Thyroid gland (tissue), 4 donors: ENCODE results near the gene FRMD4A. TPM values are rescaled to one million over a fixed set of nuclear protein-coding genes. Genes with fewer than 3 reads are reported as not detected.

ENCODE experiments used
- DNase-seq, 2 donors: peaks; one replicate each; pipeline ENCODE4 v3.0.0-alpha.2; 2019
- H3K27ac ChIP-seq, 3 donors: fragments of 200-600 bp; sonication (generic); 1 replicate in 2 of 3; 2 replicates in 1 of 3; pipeline ENCODE4 v1.5.1; 2016 to 2019; ENCODE audit warnings: mild to moderate bottlenecking in 1 of 3, moderate library complexity in 1 of 3
- H3K27me3 ChIP-seq: fragments of 200-600 bp; sonication (generic); one replicate; pipeline ENCODE4 v1.5.1; 2019
- H3K36me3 ChIP-seq, 2 donors: fragments of 200-600 bp; sonication (generic); one replicate each; pipeline ENCODE4 v1.5.1; 2016 to 2019
- H3K4me1 ChIP-seq, 2 donors: fragments of 200-600 bp; sonication (generic); one replicate each; pipeline ENCODE4 v1.5.1; 2017 to 2019
- H3K4me3 ChIP-seq, 3 donors: fragments of 200-600 bp; sonication (generic); replicated peaks in 1 of 3; 1 replicate in 2 of 3; 2 replicates in 1 of 3; pipeline ENCODE4 v1.5.1; 2016; ENCODE audit warnings: mild to moderate bottlenecking in 1 of 3
- H3K9me3 ChIP-seq: fragments of 200-600 bp; sonication (generic); one replicate; pipeline ENCODE4 v1.5.1; 2017
- POLR2A ChIP-seq, 2 donors: fragments of 450-650 bp; IDR thresholded peaks; one replicate each; pipeline ENCODE4 v1.6.1; 2017; ENCODE audit warnings: antibody characterized with exemption in 2 of 2, mild to moderate bottlenecking in 2 of 2, moderate library complexity in 1 of 2
- WGBS, 2 donors: methylation state at CpG; one replicate each; pipeline ENCODE4 v1.1.5; 2017; 5-methylcytosine and 5-hydroxymethylcytosine counted together
- intact Hi-C: fragments of 100-400 bp; cut with DNase I; formaldehyde crosslinking; loops from one replicate; pipeline ENCODE4 v1.15.1; 2023
- total RNA-seq, 4 donors: library from RNA; depleted of rRNA; stranded (reverse); fragments of >200 nt; gene quantifications; one replicate each; pipeline ENCODE4 v1.2.3, GENCODE V29; 2016
- TF ChIP-seq, protein P1 (sequence below), 6 experiments: fragments of 200-600 bp in 3 of 6; fragments of 450-650 bp in 3 of 6; sonication (generic) in 3 of 6; IDR thresholded peaks; one replicate each; pipeline ENCODE4 v1.5.1; 2016 to 2019; ENCODE audit warnings: antibody characterized with exemption in 6 of 6, mild to moderate bottlenecking in 2 of 6, inconsistent platforms in 1 of 6, moderate library complexity in 1 of 6

Gene FRMD4A
- total RNA-seq, 4 donors from 2014 or later = 10.6 to 18.6 (median 16.3) TPM

- H3K4me3 ChIP-seq = no peak overlapping the region
- H3K9me3 ChIP-seq = no peaks in the 10 kb centered on the region
- no peaks in the 10 kb centered on the region for H3K4me1 ChIP-seq
- WGBS, 2 donors = 95 to 97% methylated on average over 4 of the region's 4 CpGs
- no peak overlapping the region for H3K27ac ChIP-seq
- TF ChIP-seq, protein P1, sequence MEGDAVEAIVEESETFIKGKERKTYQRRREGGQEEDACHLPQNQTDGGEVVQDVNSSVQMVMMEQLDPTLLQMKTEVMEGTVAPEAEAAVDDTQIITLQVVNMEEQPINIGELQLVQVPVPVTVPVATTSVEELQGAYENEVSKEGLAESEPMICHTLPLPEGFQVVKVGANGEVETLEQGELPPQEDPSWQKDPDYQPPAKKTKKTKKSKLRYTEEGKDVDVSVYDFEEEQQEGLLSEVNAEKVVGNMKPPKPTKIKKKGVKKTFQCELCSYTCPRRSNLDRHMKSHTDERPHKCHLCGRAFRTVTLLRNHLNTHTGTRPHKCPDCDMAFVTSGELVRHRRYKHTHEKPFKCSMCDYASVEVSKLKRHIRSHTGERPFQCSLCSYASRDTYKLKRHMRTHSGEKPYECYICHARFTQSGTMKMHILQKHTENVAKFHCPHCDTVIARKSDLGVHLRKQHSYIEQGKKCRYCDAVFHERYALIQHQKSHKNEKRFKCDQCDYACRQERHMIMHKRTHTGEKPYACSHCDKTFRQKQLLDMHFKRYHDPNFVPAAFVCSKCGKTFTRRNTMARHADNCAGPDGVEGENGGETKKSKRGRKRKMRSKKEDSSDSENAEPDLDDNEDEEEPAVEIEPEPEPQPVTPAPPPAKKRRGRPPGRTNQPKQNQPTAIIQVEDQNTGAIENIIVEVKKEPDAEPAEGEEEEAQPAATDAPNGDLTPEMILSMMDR (IDR thresholded peaks at IDR 0.05) = no peak
- no peak for TF ChIP-seq POLR2A (IDR thresholded peaks at IDR 0.05)
- H3K27me3 ChIP-seq = no peaks in the 10 kb centered on the region
- intact Hi-C loops = loop anchor here (10.0 kb wide), 1 partner anchor 440 kb away; no protein-coding TSS in a partner anchor
- no peak for DNase-seq
- H3K36me3 ChIP-seq = peaks cover 14 to 21% of the 10 kb centered on the region in 2 donors
Measured at GRCh38 chr10:13654846-13655245, 675.9 kb downstream of the FRMD4A start.

DNA sequence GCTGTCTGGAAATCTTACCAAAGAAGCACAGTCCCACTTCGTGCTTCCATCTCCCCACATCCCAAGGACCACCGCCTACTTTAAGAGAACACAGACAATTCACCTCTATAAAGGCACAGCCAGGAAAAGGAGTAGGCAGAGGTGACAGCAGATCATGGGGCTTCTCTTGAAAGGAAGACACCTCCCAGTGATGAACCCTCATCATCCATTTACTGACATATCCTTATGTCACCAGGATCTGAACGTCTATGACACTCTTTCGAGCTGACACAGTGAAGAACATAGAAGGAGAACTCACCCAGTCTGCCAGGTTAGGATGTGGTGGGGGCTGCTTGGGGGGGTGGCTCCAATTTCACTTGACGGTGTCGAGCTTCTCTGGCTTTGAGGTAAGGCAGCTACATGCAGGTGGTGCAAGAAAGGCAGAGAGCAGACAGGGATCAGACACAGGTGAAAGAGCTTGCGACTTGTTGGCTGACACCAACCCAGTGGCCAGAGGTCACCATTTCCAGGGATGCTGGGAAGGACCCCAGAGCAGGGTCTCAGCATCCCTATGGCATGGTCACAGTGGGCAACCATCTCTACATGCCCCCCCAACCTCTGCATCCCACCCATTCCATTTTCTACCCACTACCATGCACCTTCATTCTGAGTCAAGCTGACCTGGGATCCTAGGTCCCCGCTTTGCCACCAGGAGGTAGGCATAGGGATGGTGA, 676.5 kb downstream of the FRMD4A start:
- no peaks in the 10 kb centered on the region for H3K4me1 ChIP-seq
- WGBS, 2 donors = 93 to 94% methylated on average over 8 of the region's 8 CpGs
- H3K36me3 ChIP-seq = peaks cover 14 to 27% of the 10 kb centered on the region in 2 donors
- no peak for TF ChIP-seq POLR2A (IDR thresholded peaks at IDR 0.05)
- TF ChIP-seq, protein P1 (IDR thresholded peaks at IDR 0.05) = no peak
- no peaks in the 10 kb centered on the region for H3K27me3 ChIP-seq
- H3K4me3 ChIP-seq = no peak overlapping the region
- DNase-seq = no peak
- no peaks in the 10 kb centered on the region for H3K9me3 ChIP-seq
- no peak overlapping the region for H3K27ac ChIP-seq
- intact Hi-C loops = loop anchor here (10.0 kb wide), 1 partner anchor 441 kb away; no protein-coding TSS in a partner anchor

DNA sequence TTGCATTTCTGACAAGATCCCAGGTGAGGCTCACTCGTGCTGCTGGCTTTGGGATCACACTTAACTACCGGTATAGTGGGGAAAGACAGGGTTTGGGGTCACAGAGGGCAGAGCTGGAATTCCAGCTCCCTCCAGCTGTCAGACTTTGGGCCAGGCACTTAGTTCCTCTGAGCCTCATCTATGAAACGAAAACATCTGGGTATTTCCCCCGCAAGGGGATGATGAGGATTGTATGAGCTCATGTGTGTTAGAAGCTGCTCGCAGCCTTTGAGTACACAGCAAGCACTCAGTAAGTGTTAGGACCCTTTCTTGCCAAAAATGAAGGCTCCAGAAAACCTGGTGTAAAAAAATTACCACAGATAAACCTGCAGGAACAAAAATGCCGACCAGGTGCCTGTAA, 677.9 kb downstream of the FRMD4A start:
- no peak for TF ChIP-seq POLR2A (IDR thresholded peaks at IDR 0.05)
- TF ChIP-seq, protein P1 (IDR thresholded peaks at IDR 0.05) = no peak
- intact Hi-C loops = loop anchor here (10.0 kb wide), 1 partner anchor 442 kb away; no protein-coding TSS in a partner anchor
- 81 to 83% methylated on average over 6 of the region's 6 CpGs for WGBS, 2 donors
- Histone ChIP-seq H3K4me1 (no peaks in the 10 kb centered on the region), H3K9me3 (no peaks in the 10 kb centered on the region), H3K4me3 (no peak overlapping the region), H3K27me3 (no peaks in the 10 kb centered on the region), H3K36me3 (peaks cover 14 to 29% of the 10 kb centered on the region in 2 donors), H3K27ac (no peak overlapping the region)
- no peak for DNase-seq

DNA sequence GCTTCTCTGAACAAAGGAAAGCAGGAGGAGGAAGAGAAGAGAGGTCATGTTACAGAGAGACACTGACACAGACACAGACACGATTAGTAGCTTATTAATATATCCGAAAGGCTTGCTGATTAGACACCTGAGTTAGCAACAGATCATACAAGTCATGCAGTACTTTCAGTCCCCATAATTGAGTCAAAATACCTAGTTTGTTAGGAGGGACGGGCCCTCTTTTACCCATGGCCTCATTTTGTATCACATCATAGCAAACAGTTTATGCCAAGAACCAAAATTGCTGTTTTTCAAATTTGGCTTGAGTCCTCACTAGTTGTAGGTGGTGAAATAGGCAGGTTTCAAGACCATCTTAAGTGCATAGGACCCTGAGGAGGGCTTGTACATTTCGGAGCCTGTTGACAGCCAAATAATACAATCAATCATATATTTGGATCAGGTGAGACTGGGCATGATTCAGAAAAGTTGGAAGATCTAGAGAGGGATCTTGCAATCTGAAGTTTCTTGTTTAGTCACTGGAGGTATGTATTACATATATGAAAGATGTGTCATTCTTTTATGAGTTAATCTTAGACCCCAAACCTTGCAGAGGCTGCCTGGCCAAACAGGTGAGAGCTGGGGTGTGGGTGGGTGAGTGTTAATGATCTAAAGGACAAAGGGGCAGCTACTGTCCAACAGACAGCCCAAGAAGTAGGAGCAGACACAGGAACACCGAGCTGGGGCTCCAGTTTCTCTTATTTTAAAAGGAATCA, 678.6 kb downstream of the FRMD4A start:
- Histone ChIP-seq H3K27ac (no peak overlapping the region), H3K4me1 (no peaks in the 10 kb centered on the region), H3K27me3 (no peaks in the 10 kb centered on the region), H3K9me3 (no peaks in the 10 kb centered on the region), H3K36me3 (peaks cover 14 to 32% of the 10 kb centered on the region in 2 donors), H3K4me3 (no peak overlapping the region)
- no peak for DNase-seq
- WGBS, 2 donors = 83 to 87% methylated on average over 5 of the region's 5 CpGs
- TF ChIP-seq, protein P1 (IDR thresholded peaks at IDR 0.05) = no peak
- no peak for TF ChIP-seq POLR2A (IDR thresholded peaks at IDR 0.05)
- intact Hi-C loops = loop anchor here (10.0 kb wide), 1 partner anchor 443 kb away; no protein-coding TSS in a partner anchor
